ACHN (cell line): ENCODE measurements around the gene EAPP.
A peak's percentile ranks its signal among the peaks of the same experiment; 100 is the strongest.
"Not testable (repeated sequence)": the region's sequence is repeated elsewhere in the genome, so short reads cannot be mapped to it uniquely, and the experiment has no call there.

Experiments
- DNase-seq: peaks from one replicate; pipeline ENCODE4 v3.0.0-alpha.2; 2015
- in situ Hi-C: cut with HindIII; loops from 2 replicates; pipeline ENCODE4 v1.10.0; 2017; ENCODE audit warnings: low sequenced_read_pairs, low pct_ligation_motif_present, low pct_unique_long_range_greater_than_20kb

Gene EAPP

GRCh38 chr14:34540181-34541059, 919 bp upstream of the EAPP start:
- in situ Hi-C loops, DNase-seq: not testable (repeated sequence)

DNA sequence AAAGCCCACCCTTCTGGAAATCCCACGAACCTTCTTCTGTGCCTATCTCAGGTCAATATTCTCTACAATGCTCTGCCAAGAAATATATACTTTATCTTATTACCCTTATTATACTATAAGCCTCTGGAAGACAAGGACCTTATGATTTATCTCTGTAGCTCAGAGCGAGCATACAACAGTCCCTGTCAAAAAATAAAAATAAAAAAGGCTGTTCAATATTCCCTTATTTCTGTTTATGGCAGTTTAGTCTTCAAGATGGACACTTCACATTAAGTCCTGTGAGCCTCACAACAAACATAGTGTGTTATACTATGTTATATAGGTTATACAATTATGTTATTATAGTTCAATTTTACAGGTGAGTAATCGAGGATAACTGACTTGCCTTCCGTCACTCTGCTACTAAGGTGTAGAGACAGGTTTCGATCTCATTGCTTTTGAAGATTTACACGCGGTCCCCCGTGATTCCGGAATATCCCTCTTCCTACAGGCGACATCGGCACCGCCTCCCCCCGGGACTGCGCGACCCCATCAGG, 562 bp downstream of the EAPP start:
- in situ Hi-C loops: no loop called here

GRCh38 chr14:34538096-34538495, 1.4 kb downstream of the EAPP start:
- in situ Hi-C loops, DNase-seq: not testable (repeated sequence)

More for the DNA sequence above, 562 bp downstream of the EAPP start:
- no peak for DNase-seq

GRCh38 chr14:34537677-34538009, 1.9 kb downstream of the EAPP start:
- in situ Hi-C loops: no loop called here
- DNase-seq: no peak

GRCh38 chr14:34536951-34537676, 2.4 kb downstream of the EAPP start:
- in situ Hi-C loops: no loop called here
- DNase-seq: peak; percentile 81

DNA sequence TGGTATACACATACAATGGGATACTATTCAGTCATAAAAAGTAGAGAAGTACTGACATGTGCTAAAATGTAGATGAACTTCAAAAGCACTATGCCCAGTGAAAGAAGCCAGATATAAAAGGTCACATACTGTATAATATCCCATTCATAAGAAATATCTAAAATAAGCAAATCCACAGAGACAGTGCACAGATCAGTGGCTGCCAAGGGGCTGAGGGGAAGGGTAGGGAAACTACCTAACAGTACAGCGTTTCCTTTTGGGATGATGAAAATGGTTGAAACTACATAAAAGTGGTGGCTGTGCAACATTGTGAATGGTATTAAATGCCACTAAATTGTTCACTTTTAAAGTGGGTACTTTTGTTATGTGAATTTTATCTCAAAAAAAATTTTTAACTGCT, 11.9 kb downstream of the EAPP start:
- in situ Hi-C loops: no loop called here
- no peak for DNase-seq

DNA sequence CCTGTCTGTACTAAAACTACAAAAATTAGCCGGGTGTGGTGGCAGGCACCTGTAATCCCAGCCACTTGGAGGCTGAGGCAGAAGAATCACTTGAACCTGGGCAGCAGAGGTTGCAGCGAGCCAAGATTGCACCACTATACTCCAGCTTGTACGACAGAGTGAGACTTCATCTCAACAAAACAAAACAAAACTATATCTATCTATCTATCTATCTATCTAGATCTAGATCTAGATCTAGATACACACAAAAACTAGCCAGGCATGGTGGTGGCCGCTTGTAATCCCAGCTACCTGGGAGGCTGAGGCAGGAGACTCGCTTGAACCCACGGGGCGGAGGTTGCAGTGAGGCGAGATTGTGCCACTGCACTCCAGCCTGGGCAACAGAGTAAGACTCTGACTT, 15.3 kb downstream of the EAPP start:
- in situ Hi-C loops, DNase-seq: not testable (repeated sequence)

DNA sequence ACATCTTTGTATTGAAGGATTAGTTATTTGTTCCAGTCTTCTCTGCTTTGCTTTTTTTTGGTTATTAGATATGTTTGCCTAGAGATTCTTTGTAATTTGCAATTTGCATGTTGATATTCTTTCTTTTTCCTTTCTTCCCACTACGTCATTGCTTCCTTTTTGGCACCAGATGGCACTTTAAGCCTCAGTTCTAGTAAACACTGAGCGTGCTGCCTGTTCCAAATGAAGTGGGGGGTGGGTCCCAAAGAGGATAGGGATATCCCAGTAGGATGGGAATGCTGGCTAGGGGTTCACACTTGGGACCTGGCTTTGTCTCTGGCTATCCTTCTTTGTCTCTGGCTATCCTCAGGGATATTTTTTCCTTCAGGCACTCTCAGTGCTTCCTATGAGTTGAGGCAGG, 17.0 kb downstream of the EAPP start:
- no peak for DNase-seq
- in situ Hi-C loops: no loop called here

DNA sequence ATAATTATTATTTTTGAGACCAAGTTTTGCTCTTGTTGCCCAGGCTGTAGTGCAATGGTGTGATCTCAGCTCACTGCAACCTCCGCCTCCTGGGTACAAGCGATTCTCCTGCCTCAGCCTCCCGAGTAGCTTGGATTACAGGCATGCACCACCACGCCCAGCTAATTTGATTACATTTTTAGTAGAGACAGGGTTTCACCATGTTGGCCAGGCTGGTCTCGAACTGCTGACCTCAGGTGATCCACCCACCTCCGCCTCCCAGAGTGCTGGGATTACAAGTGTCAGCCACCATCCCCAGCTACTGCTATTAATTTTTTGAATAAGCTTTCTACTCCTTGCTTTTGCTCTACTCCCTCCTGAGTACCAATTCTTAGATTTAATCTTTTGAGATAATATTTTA, 18.4 kb downstream of the EAPP start:
- DNase-seq, in situ Hi-C loops: not testable (repeated sequence)

- in situ Hi-C loops, DNase-seq: not testable (repeated sequence)
Observed at GRCh38 chr14:34520304-34520970, 19.1 kb downstream of the EAPP start.

GRCh38 chr14:34507884-34508283, 31.6 kb downstream of the EAPP start:
- in situ Hi-C loops: no loop called here

GRCh38 chr14:34507459-34507858, 32.0 kb downstream of the EAPP start:
- in situ Hi-C loops: no loop called here
- no peak for DNase-seq

More at GRCh38 chr14:34507884-34508283, 31.6 kb downstream of the EAPP start:
- no peak for DNase-seq

DNA sequence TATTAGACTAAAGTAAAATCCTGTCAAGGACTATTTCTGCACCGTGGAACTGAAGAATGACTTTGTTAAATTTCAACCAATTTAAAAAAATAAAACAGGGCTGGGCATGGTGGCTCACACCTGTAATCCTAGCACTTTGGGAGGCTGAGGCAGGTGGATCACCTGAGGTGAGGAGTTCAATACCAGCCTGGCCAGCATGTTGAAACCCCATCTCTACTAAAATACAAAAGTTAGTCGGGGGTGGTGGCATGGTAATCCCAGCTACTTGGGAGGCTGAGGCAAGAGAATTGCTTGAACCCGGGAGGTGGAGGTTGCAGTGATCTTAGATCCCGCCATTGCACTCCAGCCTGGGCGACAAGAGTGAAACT, 34.4 kb downstream of the EAPP start:
- in situ Hi-C loops, DNase-seq: not testable (repeated sequence)

GRCh38 chr14:34504027-34504426, 35.5 kb downstream of the EAPP start:
- DNase-seq, in situ Hi-C loops: not testable (repeated sequence)

DNA sequence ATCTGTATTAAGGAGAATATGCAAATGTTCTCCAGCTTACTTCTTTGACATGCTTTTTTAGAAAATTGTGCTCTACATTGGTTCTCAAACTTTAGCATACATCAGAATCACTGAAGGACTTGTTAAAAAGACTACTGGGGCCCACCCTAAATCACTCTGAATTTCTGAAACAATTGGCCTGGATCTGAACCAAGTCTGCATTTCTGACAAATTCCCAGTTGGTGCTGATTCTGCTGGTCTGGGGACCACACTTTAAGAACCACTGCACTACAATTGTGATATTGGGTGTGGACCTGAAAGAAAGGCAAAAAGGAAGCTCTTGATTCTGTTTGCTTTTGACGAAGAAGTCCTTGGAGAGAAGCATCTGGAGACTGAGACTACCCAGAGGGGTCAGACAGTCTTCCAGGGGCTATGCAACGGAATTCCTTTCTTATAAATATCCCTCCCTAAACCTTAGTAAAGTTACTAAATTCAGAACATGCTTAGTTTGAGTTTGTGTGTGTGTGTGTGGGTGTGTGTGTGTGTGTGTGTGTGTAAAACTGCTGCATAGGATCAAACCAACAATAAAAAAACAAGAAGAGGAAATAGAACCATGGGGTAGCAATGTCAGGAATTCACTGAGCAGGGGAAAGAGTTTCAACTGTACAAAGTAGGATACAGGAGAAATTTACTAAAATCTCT, 36.8 kb downstream of the EAPP start:
- no peak for DNase-seq
- in situ Hi-C loops: no loop called here

GRCh38 chr14:34502001-34502400, 37.5 kb downstream of the EAPP start:
- no peak for DNase-seq
- in situ Hi-C loops: no loop called here

GRCh38 chr14:34501004-34501580, 38.4 kb downstream of the EAPP start:
- DNase-seq: peak; percentile 27
- in situ Hi-C loops: no loop called here

DNA sequence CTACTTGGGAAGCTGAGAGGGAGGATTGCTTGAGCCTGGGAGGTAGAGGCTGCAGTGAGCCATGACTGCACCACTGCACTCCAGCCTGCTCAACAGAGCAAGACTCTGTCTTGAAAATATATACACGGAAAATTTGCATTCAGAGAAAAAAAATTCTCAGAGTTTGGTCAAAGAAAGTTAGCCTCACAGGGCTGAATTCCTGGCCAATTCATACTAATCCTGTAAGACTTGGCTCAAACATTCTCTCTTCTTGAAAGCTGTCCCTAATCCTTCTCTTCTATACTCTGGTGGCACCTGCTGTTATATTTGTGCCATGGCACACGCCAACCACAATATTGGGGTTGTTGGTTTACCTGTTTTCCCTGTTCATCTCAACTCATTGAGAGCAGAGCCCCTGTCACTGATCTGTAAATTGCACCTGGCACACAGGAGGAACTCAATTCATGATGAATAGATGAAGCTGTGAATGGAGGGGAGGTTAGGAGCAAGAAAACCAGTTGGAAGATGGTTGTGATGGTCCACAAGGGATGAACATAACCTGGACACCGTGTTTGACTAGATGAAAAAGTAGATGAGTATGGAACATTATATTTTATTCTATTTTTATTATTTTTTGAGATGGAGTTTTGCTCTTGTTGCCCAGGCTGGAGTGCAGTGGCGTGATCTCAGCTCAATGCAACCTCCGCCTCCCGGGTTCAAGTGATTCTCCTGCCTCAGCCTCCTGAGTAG, 40.7 kb downstream of the EAPP start:
- peak; percentile 50 for DNase-seq
- in situ Hi-C loops: no loop called here
